T-helper 2 cell treated with Interferon-gamma antibody and Interleukin-4, amounts not matched to agents 5 μg/mL and 100 μg/mL, for 36 hours (primary cell): Measurements from ENCODE around the gene ADAM17.

ENCODE experiments used
- DNase-seq: peaks from one replicate; pipeline ENCODE4 v3.0.0; 2021; ENCODE audit warnings: low spot score
- H3K27ac Mint-ChIP-seq: one replicate; pipeline ENCODE4 v1.8.0; 2021; ENCODE audit warnings: mild to moderate bottlenecking, mixed read lengths
- H3K27me3 Mint-ChIP-seq: one replicate; pipeline ENCODE4 v1.8.0; 2021; ENCODE audit warnings: low read depth, mixed read lengths
- H3K36me3 Mint-ChIP-seq: one replicate; pipeline ENCODE4 v1.8.0; 2021; ENCODE audit warnings: low read depth, mixed read lengths
- H3K4me1 Mint-ChIP-seq: one replicate; pipeline ENCODE4 v1.8.0; 2021; ENCODE audit warnings: low read depth, mixed read lengths
- H3K4me3 Mint-ChIP-seq: one replicate; pipeline ENCODE4 v1.8.0; 2022; ENCODE audit warnings: mild to moderate bottlenecking, moderate library complexity, mixed read lengths
- H3K9me3 Mint-ChIP-seq: one replicate; pipeline ENCODE4 v1.8.0; 2021; ENCODE audit warnings: mixed read lengths

ADAM17 gene

DNA sequence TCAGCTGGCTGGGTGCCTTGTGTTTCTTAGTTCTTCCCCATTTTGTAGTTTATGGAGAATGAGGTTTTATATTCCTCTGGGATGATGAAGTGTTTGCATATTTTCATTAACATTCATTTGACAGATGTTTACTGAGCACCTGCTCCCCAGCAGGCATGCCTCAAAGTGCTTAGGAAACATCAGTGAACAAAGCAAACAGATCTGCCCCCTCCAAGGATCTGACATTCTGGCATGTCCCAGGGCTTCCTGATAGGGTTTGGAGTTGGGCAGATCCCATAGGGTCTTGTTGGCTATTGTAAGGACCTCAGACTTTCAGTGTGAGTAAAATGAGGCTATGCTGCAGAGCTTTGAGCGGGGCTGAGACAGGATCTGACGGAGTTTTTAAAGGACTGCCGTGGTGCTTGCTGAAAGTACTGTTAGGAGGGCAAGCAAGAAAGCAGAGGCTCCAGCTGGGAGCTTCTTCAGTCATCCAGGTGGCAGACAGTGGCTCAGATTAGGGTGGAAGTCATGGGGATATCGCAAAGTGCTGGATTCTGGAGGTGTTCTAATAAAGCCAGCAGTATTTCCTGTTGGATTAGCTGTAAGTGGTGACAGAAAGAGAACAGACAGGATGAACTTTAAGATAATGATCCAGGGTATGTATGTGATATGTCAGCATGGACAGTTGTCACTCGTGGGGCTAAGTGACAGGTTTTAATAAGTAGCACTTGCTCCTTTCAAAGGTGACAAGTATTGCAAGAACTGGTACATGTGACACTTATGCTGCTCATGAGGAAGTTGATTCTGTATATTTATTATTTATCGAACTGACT, 92.5 kb downstream of the ADAM17 start:
- no peaks in the 10 kb centered on the region for H3K9me3 Mint-ChIP-seq
- peaks cover 5% of the 10 kb centered on the region for H3K4me1 Mint-ChIP-seq
- no peak overlapping the region for H3K27ac Mint-ChIP-seq
- no peak for DNase-seq
- no peaks in the 10 kb centered on the region for H3K27me3 Mint-ChIP-seq
- H3K4me3 Mint-ChIP-seq, result no peak overlapping the region
- peaks cover 28% of the 10 kb centered on the region for H3K36me3 Mint-ChIP-seq

DNA sequence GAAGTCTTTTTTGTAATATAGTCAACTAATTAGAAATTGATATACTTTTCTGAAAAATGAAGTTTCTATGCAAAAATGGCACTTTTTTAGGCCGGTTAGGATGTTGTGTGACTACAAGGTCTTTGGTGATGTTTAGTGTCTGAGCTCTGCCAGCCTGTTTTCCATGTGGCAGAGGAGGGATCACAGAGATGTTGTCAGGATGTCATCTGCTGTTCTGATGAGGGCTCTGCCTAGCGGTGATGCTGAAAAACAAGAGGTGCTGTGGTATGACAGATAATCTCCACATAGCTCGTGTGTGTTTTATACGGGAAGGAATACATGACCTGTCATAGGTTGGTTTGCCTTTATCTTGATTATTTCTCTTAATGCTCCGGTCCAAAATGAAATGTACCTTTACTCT, 93.3 kb downstream of the ADAM17 start:
- no peak overlapping the region for H3K27ac Mint-ChIP-seq
- peaks cover 28% of the 10 kb centered on the region for H3K36me3 Mint-ChIP-seq
- peaks cover 5% of the 10 kb centered on the region for H3K4me1 Mint-ChIP-seq
- no peak overlapping the region for H3K4me3 Mint-ChIP-seq
- H3K27me3 Mint-ChIP-seq, result no peaks in the 10 kb centered on the region
- H3K9me3 Mint-ChIP-seq, result no peaks in the 10 kb centered on the region
- DNase-seq, result no peak

DNA sequence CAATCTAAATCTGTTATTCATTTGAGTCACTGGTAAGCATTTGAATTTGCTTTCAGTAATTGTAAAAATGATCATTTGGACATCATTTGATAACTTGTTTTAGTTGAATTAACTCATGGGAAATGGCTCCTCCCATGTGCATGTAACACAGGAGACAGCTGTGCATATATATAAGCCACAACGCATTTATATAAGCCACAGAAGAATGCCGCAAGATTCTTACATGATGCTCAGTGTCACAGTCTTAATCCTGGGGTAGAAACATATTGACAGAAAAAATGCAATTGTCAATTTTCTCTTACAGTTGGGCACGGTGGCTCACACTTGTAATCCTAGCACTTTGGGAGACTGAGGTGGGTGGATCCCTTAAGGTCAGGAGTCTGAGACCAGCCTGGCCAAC, 94.6 kb downstream of the ADAM17 start:
- no peak overlapping the region for H3K4me3 Mint-ChIP-seq
- H3K4me1 Mint-ChIP-seq, result peaks cover 5% of the 10 kb centered on the region
- no peaks in the 10 kb centered on the region for H3K27me3 Mint-ChIP-seq
- no peaks in the 10 kb centered on the region for H3K9me3 Mint-ChIP-seq
- DNase-seq, result no peak
- peaks cover 25% of the 10 kb centered on the region for H3K36me3 Mint-ChIP-seq
- H3K27ac Mint-ChIP-seq, result no peak overlapping the region

DNA sequence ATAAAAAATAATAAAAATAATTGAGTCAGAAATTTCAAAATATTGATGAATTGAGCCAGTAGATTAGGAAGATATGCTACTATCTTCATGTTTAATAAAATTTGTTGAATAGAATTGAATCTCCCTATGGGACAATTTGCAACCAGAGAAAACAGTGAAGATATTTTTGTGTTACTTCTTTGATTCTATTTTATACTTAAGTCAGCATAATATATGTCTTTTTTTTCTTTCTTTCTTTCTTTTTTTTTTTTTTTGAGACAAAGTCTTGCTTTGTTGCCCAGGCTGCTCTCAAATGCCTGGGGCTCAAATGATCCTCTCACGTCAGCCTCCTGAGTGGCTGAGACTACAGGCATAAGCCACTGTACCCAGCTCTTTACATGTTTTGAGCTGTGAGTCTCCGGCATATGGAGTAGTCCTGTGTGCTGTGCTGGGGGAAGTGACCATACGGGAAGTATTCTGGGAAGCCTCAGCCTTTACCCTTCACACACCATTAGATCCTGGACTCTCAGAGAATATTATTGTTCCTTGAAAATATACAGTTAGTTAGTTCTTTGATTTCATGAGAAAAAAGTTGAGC, 95.1 kb downstream of the ADAM17 start:
- Mint-ChIP-seq H3K9me3 (no peaks in the 10 kb centered on the region), H3K4me1 (peaks cover 5% of the 10 kb centered on the region), H3K27me3 (no peaks in the 10 kb centered on the region), H3K27ac (no peak overlapping the region), H3K36me3 (peaks cover 21% of the 10 kb centered on the region), H3K4me3 (no peak overlapping the region)
- no peak for DNase-seq

DNA sequence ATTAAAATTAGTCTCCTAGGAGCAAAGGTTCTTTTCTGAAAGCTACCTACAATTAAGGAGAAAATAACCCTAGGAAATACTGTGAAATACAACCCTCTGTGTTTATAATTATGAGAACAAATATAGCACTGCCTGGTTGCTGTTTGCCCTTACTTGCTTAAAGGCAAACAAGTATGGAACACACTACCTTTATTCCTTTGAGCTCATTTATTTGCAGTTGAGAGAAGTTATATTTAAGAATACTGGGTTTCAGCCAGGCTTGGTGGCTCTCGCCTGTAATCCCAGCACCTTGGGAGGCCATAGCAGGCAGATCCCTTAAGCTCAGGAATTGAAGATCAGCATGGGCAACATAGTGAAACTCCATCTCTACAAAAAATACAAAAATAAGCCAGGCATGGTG, 104.4 kb downstream of the ADAM17 start:
- Mint-ChIP-seq H3K4me1 (no peaks in the 10 kb centered on the region), H3K9me3 (no peaks in the 10 kb centered on the region), H3K4me3 (no peak overlapping the region), H3K27me3 (no peaks in the 10 kb centered on the region), H3K36me3 (peaks cover 31% of the 10 kb centered on the region), H3K27ac (no peak overlapping the region)
- DNase-seq, result no peak

DNA sequence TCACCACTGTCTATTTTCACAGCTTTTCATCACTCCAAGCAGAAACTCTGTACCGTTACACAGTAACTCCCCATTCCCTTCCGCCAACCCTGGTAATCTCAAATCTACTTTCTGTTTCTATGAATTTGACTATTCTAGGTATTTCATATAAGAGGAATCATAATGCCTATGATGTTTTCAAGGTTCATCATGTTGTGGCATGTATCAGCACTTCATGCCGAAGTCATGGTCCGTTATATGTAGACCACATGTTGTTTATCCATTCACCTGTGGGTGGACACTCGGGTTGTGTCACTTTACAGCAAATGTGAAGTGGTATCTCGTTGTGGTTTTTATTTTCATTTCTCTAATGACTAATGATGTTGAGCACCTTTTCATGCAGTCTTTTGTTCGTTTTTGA, 110.5 kb downstream of the ADAM17 start:
- Mint-ChIP-seq H3K9me3 (no peaks in the 10 kb centered on the region), H3K36me3 (peaks cover 39% of the 10 kb centered on the region), H3K27ac (peak overlapping the region; percentile 80), H3K27me3 (no peaks in the 10 kb centered on the region), H3K4me3 (peak overlapping the region; percentile 30), H3K4me1 (peaks cover 10% of the 10 kb centered on the region)
- no peak for DNase-seq

DNA sequence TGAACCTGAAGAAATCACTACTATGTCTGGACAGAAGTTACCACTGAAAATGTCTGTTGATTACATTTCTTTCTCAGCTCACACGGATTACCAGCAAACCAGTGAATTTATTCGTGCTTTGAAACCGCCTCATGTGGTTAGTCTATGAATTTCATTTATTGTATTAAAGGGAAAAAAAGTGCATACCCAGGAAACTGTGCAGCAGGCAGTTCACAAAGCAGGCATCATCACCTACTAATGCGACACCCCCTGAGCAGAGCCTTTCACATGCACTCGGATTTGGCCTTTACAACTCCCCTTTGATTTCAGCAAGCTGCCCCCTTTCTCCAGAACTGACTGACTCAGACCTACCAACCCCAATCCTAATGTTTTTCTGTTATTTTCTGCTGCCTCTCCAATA, 112.1 kb downstream of the ADAM17 start:
- no peak overlapping the region for H3K27ac Mint-ChIP-seq
- H3K27me3 Mint-ChIP-seq, result no peaks in the 10 kb centered on the region
- H3K4me3 Mint-ChIP-seq, result no peak overlapping the region
- DNase-seq, result no peak
- peaks cover 39% of the 10 kb centered on the region for H3K36me3 Mint-ChIP-seq
- H3K9me3 Mint-ChIP-seq, result no peaks in the 10 kb centered on the region
- peaks cover 10% of the 10 kb centered on the region for H3K4me1 Mint-ChIP-seq

DNA sequence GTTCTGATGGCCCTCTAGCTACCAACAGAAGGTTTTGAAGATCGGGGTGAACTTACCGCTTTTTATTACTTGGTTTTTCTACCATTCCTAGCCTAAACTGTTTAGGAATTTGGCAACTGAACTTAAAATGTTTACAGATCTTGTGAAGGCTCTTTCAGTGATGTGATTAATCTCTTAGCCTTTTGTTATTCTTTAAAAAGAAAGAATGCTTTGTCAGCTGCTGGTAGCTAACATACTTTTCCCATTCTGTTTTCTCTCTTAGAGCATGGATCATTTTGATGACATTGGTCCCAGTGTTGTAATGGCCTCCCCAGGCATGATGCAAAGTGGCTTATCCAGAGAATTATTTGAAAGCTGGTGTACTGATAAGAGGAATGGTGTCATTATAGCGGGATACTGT, 114.1 kb downstream of the ADAM17 start:
- Mint-ChIP-seq H3K4me3 (no peak overlapping the region), H3K27ac (no peak overlapping the region), H3K4me1 (peaks cover 10% of the 10 kb centered on the region), H3K36me3 (peaks cover 44% of the 10 kb centered on the region), H3K9me3 (no peaks in the 10 kb centered on the region), H3K27me3 (no peaks in the 10 kb centered on the region)
- DNase-seq, result no peak

DNA sequence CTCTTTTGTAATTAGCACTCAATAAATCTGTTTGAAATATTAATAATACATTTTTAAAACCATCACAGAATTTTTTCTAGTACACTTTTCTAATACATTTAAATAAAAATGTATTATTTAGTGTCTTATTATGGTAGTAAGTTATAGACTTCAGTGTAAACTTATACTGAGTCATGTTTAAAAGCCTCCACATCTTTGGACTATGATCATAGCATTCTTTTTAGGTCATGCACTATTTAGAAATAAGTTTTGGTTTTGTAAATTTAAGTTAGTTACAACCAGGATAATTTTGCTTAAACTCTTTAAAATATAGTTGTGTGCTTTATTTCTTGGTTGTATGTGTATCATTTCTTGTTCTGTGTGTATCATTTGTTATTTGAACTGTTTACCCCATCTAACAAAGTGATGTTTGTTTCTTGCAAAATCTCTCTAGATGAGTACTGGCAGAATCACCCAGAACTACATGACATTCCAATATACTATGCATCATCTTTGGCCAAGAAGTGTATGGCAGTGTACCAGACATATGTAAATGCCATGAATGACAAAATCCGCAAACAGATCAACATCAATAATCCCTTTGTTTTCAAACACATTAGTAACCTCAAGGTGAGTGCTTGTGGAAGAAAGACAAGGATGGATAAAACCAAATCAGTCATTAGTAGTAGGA, 115.4 kb downstream of the ADAM17 start:
- no peaks in the 10 kb centered on the region for H3K9me3 Mint-ChIP-seq
- H3K36me3 Mint-ChIP-seq, result peaks cover 42% of the 10 kb centered on the region
- peaks cover 5% of the 10 kb centered on the region for H3K4me1 Mint-ChIP-seq
- H3K27ac Mint-ChIP-seq, result no peak overlapping the region
- DNase-seq, result no peak
- H3K27me3 Mint-ChIP-seq, result no peaks in the 10 kb centered on the region
- no peak overlapping the region for H3K4me3 Mint-ChIP-seq

DNA sequence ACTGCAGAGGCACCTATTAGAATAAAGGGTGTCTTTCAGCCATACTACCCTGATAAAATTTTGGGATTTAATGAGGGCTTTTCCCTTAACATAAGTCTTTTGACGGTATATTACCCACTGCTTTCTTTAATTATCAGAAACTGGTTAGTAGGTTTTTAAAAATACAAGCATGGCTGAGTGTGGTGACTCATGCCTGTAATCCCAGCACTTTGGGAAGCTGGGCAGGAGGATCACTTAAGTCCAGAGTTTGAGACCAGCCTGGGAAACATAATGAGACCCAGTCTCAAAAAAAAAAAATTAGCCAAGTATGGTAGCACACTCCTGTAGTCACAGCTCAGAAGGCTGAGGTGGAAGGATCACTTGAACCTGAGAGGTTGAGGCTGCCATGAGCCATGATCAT, 116.1 kb downstream of the ADAM17 start:
- H3K4me1 Mint-ChIP-seq, result no peaks in the 10 kb centered on the region
- H3K27ac Mint-ChIP-seq, result no peak overlapping the region
- DNase-seq, result no peak
- no peak overlapping the region for H3K4me3 Mint-ChIP-seq
- H3K9me3 Mint-ChIP-seq, result no peaks in the 10 kb centered on the region
- peaks cover 42% of the 10 kb centered on the region for H3K36me3 Mint-ChIP-seq
- H3K27me3 Mint-ChIP-seq, result no peaks in the 10 kb centered on the region
